ENCODE results near the gene BSN.
"Not testable (repeated sequence)": the region's sequence is repeated elsewhere in the genome, so short reads cannot be mapped to it uniquely, and the experiment has no call there.

The BSN gene

GRCh38 chr3:49689046-49689907, 135.0 kb downstream of the BSN start, which contains the start of the genes MST1 and RNF123:
TSS of gene MST1 (minus strand) at chr3:49689474. CDS start at chr3:49688691, 783 bp downstream.
TSS of gene RNF123 (plus strand) at chr3:49689557. CDS start at chr3:49691166, 1,609 bp downstream.
- peak within 1 kb of the TSS; percentile 98 for H3K9ac ChIP-seq (ENCODE audit: low read length)
- DNase-seq (ENCODE audit: low read depth), result peak; percentile 95

GRCh38 chr3:49689908-49690624, 135.8 kb downstream of the BSN start:
- not testable (repeated sequence) for H3K4me1 ChIP-seq (ENCODE audit: control insufficient read depth, insufficient read depth, low read length); DNase-seq (ENCODE audit: low read depth); H3K27me3 ChIP-seq (replicated peaks; ENCODE audit: control insufficient read depth, insufficient read depth, low read length); H3K36me3 ChIP-seq (ENCODE audit: control insufficient read depth, insufficient read depth, low read length, severe bottlenecking); H3K9me3 ChIP-seq (ENCODE audit: control insufficient read depth, low read length)
- Histone ChIP-seq H3K4me3 (ENCODE audit: low read length) (peak overlapping the region; percentile 98), H3K9ac (ENCODE audit: low read length) (peak overlapping the region; percentile 98)

More at GRCh38 chr3:49689046-49689907, 135.0 kb downstream of the BSN start, which contains the start of the genes MST1 and RNF123:
- H3K4me3 ChIP-seq (ENCODE audit: low read length), result peak within 1 kb of the TSS; percentile 98
- peaks cover 6% of the 10 kb centered on the region for H3K4me1 ChIP-seq (ENCODE audit: control insufficient read depth, insufficient read depth, low read length)
- no peaks in the 10 kb centered on the region for H3K27me3 ChIP-seq (replicated peaks; ENCODE audit: control insufficient read depth, insufficient read depth, low read length)
- H3K36me3 ChIP-seq (ENCODE audit: control insufficient read depth, insufficient read depth, low read length, severe bottlenecking), result peaks cover 4% of the 10 kb centered on the region
- H3K9me3 ChIP-seq (ENCODE audit: control insufficient read depth, low read length), result no peaks in the 10 kb centered on the region

- H3K4me3 ChIP-seq (ENCODE audit: low read length); H3K9ac ChIP-seq (ENCODE audit: low read length); H3K27me3 ChIP-seq (replicated peaks; ENCODE audit: control insufficient read depth, insufficient read depth, low read length); H3K9me3 ChIP-seq (ENCODE audit: control insufficient read depth, low read length); H3K4me1 ChIP-seq (ENCODE audit: control insufficient read depth, insufficient read depth, low read length); H3K36me3 ChIP-seq (ENCODE audit: control insufficient read depth, insufficient read depth, low read length, severe bottlenecking); DNase-seq (ENCODE audit: low read depth): not testable (repeated sequence)
Observed at GRCh38 chr3:49690856-49691255, 136.6 kb downstream of the BSN start.

GRCh38 chr3:49691481-49691880, 137.2 kb downstream of the BSN start:
- H3K9me3 ChIP-seq (ENCODE audit: control insufficient read depth, low read length); H3K36me3 ChIP-seq (ENCODE audit: control insufficient read depth, insufficient read depth, low read length, severe bottlenecking); H3K9ac ChIP-seq (ENCODE audit: low read length); H3K27me3 ChIP-seq (replicated peaks; ENCODE audit: control insufficient read depth, insufficient read depth, low read length); DNase-seq (ENCODE audit: low read depth); H3K4me1 ChIP-seq (ENCODE audit: control insufficient read depth, insufficient read depth, low read length); H3K4me3 ChIP-seq (ENCODE audit: low read length): not testable (repeated sequence)

- H3K9me3 ChIP-seq (ENCODE audit: control insufficient read depth, low read length); DNase-seq (ENCODE audit: low read depth); H3K9ac ChIP-seq (ENCODE audit: low read length); H3K4me3 ChIP-seq (ENCODE audit: low read length); H3K27me3 ChIP-seq (replicated peaks; ENCODE audit: control insufficient read depth, insufficient read depth, low read length); H3K4me1 ChIP-seq (ENCODE audit: control insufficient read depth, insufficient read depth, low read length): not testable (repeated sequence)
- H3K36me3 ChIP-seq (ENCODE audit: control insufficient read depth, insufficient read depth, low read length, severe bottlenecking), result peaks cover 19% of the 10 kb centered on the region
Observed at GRCh38 chr3:49694409-49695070, 140.3 kb downstream of the BSN start.

DNA sequence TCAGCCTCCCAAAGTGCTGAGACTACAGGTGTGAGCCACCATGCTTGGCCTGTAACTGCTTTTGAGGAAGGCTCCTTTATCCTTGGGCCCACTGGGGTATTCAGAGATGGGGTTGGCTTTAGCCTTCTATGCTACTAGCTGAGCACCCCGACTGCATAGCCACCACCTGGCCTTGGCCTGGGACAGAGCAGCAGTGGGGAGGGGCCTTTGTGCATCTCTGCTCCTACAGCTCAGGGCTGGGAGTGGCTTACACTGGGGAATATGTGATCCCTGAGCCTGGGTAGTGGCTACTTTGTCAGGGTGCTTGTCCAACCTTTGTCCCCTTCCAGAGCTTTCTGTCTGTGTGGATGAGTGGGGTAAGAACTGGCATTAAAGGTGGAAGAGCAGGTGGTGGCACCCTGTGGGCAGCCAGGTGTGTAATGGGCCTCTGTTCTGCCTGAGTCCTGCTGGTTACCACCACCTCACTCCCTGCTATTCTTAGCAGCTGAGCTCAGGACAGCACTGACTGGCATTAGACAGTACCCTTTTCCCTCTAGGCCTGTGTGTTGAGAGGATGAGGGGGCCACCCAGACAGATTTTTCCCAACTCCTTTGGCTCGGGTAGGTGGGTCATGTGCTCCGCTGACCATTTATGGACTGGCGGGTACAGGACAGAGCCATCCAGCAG, 141.2 kb downstream of the BSN start:
- not testable (repeated sequence) for H3K4me1 ChIP-seq (ENCODE audit: control insufficient read depth, insufficient read depth, low read length); H3K4me3 ChIP-seq (ENCODE audit: low read length); DNase-seq (ENCODE audit: low read depth); H3K9ac ChIP-seq (ENCODE audit: low read length); H3K9me3 ChIP-seq (ENCODE audit: control insufficient read depth, low read length); H3K27me3 ChIP-seq (replicated peaks; ENCODE audit: control insufficient read depth, insufficient read depth, low read length)
- peaks cover 19% of the 10 kb centered on the region for H3K36me3 ChIP-seq (ENCODE audit: control insufficient read depth, insufficient read depth, low read length, severe bottlenecking)

DNA sequence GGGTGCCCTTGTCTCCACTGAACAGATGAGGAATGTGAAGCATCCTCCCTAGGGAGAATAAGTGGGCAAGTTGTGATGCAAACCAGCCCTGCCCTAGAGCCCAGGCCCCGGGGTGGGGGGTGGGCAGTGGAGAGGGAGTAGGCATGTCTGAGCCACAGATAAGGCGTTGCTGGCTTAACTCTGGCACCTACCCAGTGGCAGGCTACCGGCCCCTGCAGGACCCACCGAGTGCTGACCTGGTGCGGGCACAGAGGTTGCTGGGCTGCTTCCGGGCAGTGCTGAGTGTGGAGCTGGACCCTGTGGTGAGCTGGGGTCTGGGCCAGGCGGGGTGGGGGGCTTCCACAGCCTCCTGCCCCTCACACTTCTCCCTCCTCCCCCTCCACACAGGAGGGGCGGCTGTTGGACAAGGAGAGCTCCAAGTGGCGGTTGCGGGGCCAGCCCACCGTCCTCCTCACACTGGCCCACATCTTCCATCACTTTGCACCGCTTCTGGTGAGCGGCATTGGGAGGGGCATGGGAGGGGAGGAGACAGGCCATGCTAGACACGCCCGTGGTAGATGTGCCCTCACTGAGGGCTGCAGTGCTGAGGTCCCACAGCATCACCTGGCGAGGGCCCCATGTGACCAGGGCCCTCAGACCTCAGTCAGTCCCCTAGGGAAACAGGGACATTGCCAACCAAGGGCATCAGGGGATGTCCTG, 145.2 kb downstream of the BSN start:
- peak overlapping the region; percentile 38 for H3K9ac ChIP-seq (ENCODE audit: low read length)
- peaks cover 5% of the 10 kb centered on the region for H3K4me1 ChIP-seq (ENCODE audit: control insufficient read depth, insufficient read depth, low read length)
- peaks cover 32% of the 10 kb centered on the region for H3K36me3 ChIP-seq (ENCODE audit: control insufficient read depth, insufficient read depth, low read length, severe bottlenecking)
- no peaks in the 10 kb centered on the region for H3K27me3 ChIP-seq (replicated peaks; ENCODE audit: control insufficient read depth, insufficient read depth, low read length)
- H3K4me3 ChIP-seq (ENCODE audit: low read length), result no peak overlapping the region
- H3K9me3 ChIP-seq (ENCODE audit: control insufficient read depth, low read length), result no peaks in the 10 kb centered on the region
- peak; percentile 47 for DNase-seq (ENCODE audit: low read depth)

DNA sequence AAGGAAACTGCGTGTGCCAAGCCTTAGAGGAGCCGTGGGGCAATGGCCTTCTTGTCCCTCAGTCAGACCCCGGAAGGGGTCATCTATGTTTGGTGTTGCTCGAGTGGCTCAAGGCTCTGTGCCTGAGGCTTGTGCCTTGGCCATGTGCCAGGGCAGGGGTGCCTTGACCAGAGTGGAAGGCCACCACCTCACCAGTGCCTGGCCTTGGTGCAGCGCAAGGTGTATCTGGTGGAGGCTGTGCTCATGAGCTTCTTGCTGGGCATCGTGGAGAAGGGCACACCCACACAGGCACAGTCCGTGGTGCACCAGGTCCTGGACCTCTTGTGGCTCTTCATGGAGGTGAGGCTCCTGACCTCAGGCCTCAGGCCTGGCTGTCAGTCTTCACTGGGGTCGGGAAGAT, 145.7 kb downstream of the BSN start:
- H3K27me3 ChIP-seq (replicated peaks; ENCODE audit: control insufficient read depth, insufficient read depth, low read length), result no peaks in the 10 kb centered on the region
- peaks cover 5% of the 10 kb centered on the region for H3K4me1 ChIP-seq (ENCODE audit: control insufficient read depth, insufficient read depth, low read length)
- no peak for DNase-seq (ENCODE audit: low read depth)
- no peaks in the 10 kb centered on the region for H3K9me3 ChIP-seq (ENCODE audit: control insufficient read depth, low read length)
- no peak overlapping the region for H3K4me3 ChIP-seq (ENCODE audit: low read length)
- H3K9ac ChIP-seq (ENCODE audit: low read length), result no peak overlapping the region
- peaks cover 35% of the 10 kb centered on the region for H3K36me3 ChIP-seq (ENCODE audit: control insufficient read depth, insufficient read depth, low read length, severe bottlenecking)

GRCh38 chr3:49700453-49701128, 146.3 kb downstream of the BSN start:
- no peak overlapping the region for H3K9ac ChIP-seq (ENCODE audit: low read length)
- H3K4me3 ChIP-seq (ENCODE audit: low read length), result no peak overlapping the region
- H3K4me1 ChIP-seq (ENCODE audit: control insufficient read depth, insufficient read depth, low read length), result peaks cover 5% of the 10 kb centered on the region
- H3K36me3 ChIP-seq (ENCODE audit: control insufficient read depth, insufficient read depth, low read length, severe bottlenecking), result peaks cover 41% of the 10 kb centered on the region
- no peak for DNase-seq (ENCODE audit: low read depth)
- no peaks in the 10 kb centered on the region for H3K27me3 ChIP-seq (replicated peaks; ENCODE audit: control insufficient read depth, insufficient read depth, low read length)
- no peaks in the 10 kb centered on the region for H3K9me3 ChIP-seq (ENCODE audit: control insufficient read depth, low read length)

Data from adipocyte (in vitro differentiated cells).